ENCODE results near the gene RAPGEF1.

RAPGEF1 gene

GRCh38 chr9:131704988-131705387 is 34.9 kb downstream of the RAPGEF1 start:
- DNase-seq, result no peak

- DNase-seq, result no peak
These were observed 35.5 kb downstream of the RAPGEF1 start for GRCh38 chr9:131704141-131704983.

- no peak for DNase-seq
These were observed 36.2 kb downstream of the RAPGEF1 start for GRCh38 chr9:131703697-131704096.

GRCh38 chr9:131702911-131703310 is 37.0 kb downstream of the RAPGEF1 start:
- no peak for DNase-seq

GRCh38 chr9:131701789-131702337 is 38.0 kb downstream of the RAPGEF1 start:
- DNase-seq, result no peak

GRCh38 chr9:131701436-131701781 is 38.5 kb downstream of the RAPGEF1 start:
- no peak for DNase-seq

GRCh38 chr9:131700765-131701435 is 39.0 kb downstream of the RAPGEF1 start:
- no peak for DNase-seq

GRCh38 chr9:131700076-131700475 is 39.8 kb downstream of the RAPGEF1 start:
- no peak for DNase-seq

GRCh38 chr9:131698618-131698985 is 41.3 kb downstream of the RAPGEF1 start:
- no peak for DNase-seq

- DNase-seq, result no peak
These were observed 41.8 kb downstream of the RAPGEF1 start for GRCh38 chr9:131697908-131698617.

GRCh38 chr9:131697097-131697496 is 42.8 kb downstream of the RAPGEF1 start:
- no peak for DNase-seq

GRCh38 chr9:131695836-131696460 is 43.9 kb downstream of the RAPGEF1 start:
- no peak for DNase-seq

- DNase-seq, result no peak
These were observed 44.5 kb downstream of the RAPGEF1 start for GRCh38 chr9:131695366-131695765.

GRCh38 chr9:131693651-131694597 is 46.0 kb downstream of the RAPGEF1 start:
- no peak for DNase-seq

- DNase-seq, result no peak
These were observed 47.0 kb downstream of the RAPGEF1 start for GRCh38 chr9:131692612-131693562.

- no peak for DNase-seq
These were observed 47.8 kb downstream of the RAPGEF1 start for GRCh38 chr9:131691969-131692611.

- no peak for DNase-seq
These were observed 48.8 kb downstream of the RAPGEF1 start for GRCh38 chr9:131690941-131691573.

- no peak for DNase-seq
These were observed 49.4 kb downstream of the RAPGEF1 start for GRCh38 chr9:131690462-131690861.

- DNase-seq, result no peak
These were observed 51.5 kb downstream of the RAPGEF1 start for GRCh38 chr9:131688377-131688776.
